ENCODE data around the gene HOXB2.

Gene HOXB2

GRCh38 chr17:48559840-48560817, 15.2 kb upstream of the HOXB2 start (continued):
- TF ChIP-seq, protein P1, sequence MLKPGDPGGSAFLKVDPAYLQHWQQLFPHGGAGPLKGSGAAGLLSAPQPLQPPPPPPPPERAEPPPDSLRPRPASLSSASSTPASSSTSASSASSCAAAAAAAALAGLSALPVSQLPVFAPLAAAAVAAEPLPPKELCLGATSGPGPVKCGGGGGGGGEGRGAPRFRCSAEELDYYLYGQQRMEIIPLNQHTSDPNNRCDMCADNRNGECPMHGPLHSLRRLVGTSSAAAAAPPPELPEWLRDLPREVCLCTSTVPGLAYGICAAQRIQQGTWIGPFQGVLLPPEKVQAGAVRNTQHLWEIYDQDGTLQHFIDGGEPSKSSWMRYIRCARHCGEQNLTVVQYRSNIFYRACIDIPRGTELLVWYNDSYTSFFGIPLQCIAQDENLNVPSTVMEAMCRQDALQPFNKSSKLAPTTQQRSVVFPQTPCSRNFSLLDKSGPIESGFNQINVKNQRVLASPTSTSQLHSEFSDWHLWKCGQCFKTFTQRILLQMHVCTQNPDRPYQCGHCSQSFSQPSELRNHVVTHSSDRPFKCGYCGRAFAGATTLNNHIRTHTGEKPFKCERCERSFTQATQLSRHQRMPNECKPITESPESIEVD (tag by site-specific recombination; IDR thresholded peaks at IDR 0.05) = no peak

DNA sequence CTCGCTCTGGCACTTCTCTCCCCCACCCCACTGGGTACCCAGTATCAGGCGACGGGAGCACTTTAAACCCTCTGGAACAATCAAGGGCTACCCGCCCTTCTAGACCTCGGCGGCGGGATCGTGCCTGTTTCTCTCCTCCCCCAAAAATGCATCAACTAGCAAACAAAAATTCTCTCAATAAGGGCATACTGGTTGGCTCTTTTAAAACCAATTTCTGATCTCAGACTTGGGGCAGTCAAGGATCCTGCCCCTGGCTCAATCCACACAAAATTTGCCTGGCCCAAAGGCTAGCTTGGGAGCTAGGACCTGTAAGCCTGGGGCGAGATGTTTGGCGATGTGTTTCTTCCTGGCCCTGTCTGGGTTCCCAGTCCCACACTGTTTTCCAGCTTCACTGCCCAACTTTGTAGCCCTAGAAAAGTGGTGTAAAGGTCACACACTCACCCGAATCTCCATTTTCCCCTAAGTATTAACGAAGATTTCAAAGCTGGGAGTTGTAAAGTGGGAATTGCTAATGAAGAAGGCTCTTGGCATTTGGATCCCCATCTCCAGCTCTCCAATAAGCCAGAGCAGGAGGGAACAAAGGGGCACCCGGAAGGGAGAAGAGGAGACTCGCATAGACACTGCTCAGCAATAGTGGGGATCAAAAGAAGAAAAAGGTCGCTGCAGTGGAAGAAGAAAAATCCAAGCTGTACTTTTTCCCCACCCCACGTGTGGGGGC, 14.4 kb upstream of the HOXB2 start:
- H3K36me3 ChIP-seq (ENCODE audit: control insufficient read depth in 2 of 2, insufficient read depth in 1 of 2, low read length in 2 of 2) = peaks cover 13 to 45% of the 10 kb centered on the region in 2 experiments
- H3K4me3 ChIP-seq (ENCODE audit: low read depth, low read length) = no peak overlapping the region
- ChIA-PET CTCF (interaction anchor here (0.9 to 1.2 kb wide), 3 partner anchors 67 to 251 kb away, joined by 3 read pairs; no protein-coding TSS in a partner anchor), POLR2A (interaction anchor here (0.6 to 1.0 kb wide), 4 partner anchors 13 to 31 kb away, joined by 3 to 5 read pairs (median 4); no protein-coding TSS in a partner anchor)
- TF ChIP-seq ZNF501 (tag by site-specific recombination; IDR thresholded peaks at IDR 0.05) (no peak), ZNF157 (tag by site-specific recombination; IDR thresholded peaks at IDR 0.05) (no peak), ZNF10 (tag by site-specific recombination; IDR thresholded peaks at IDR 0.05) (peak; percentile 93), SALL2 (tag by site-specific recombination; IDR thresholded peaks at IDR 0.05; ENCODE audit: borderline replicate concordance) (no peak), KLF16 (tag by site-specific recombination; IDR thresholded peaks at IDR 0.05) (no peak), MZF1 (tag by site-specific recombination; IDR thresholded peaks at IDR 0.05; ENCODE audit: borderline replicate concordance) (no peak), ZNF184 (tag by site-specific recombination; IDR thresholded peaks at IDR 0.05) (no peak)
- TF ChIP-seq, protein P2, sequence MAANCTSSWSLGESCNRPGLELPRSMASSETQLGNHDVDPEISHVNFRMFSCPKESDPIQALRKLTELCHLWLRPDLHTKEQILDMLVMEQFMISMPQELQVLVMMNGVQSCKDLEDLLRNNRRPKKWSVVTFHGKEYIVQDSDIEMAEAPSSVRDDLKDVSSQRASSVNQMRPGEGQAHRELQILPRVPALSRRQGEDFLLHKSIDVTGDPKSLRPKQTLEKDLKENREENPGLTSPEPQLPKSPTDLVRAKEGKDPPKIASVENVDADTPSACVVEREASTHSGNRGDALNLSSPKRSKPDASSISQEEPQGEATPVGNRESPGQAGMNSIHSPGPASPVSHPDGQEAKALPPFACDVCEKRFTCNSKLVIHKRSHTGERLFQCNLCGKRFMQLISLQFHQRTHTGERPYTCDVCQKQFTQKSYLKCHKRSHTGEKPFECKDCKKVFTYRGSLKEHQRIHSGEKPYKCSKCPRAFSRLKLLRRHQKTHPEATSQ (tag by site-specific recombination; IDR thresholded peaks at IDR 0.05) = no peak
- H3K4me1 ChIP-seq (ENCODE audit: control insufficient read depth, insufficient read depth, low read length) = peaks cover 85% of the 10 kb centered on the region
- H3K9me3 ChIP-seq (ENCODE audit: control insufficient read depth, insufficient read depth, low read depth, low read length) = no peaks in the 10 kb centered on the region
- peak overlapping the region; percentile 8; the same call in 1 of the 2 replicates for H3K27ac ChIP-seq (ENCODE audit: extremely low read depth, low read depth, low read length)

DNA sequence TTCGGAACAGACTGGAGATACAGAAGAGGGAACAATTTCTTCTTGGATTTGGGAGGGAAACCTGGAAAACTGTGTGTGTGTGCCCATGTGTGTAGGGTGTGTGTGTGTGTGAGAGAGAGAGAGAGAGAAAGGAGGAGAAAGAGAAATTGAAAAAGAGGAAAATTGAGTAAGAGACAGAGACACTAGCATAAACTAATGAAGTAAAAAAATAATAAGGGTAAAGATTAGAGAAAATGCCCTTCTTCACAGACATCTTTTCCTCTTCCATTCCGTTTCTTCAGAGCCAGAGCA, 13.9 kb upstream of the HOXB2 start:
- peaks cover 13 to 50% of the 10 kb centered on the region in 2 experiments for H3K36me3 ChIP-seq (ENCODE audit: control insufficient read depth in 2 of 2, insufficient read depth in 1 of 2, low read length in 2 of 2)
- H3K27ac ChIP-seq (ENCODE audit: extremely low read depth, low read depth, low read length) = peak overlapping the region; percentile 97; the same call in 1 of the 2 replicates
- CTCF ChIA-PET = no interaction called here
- TF ChIP-seq ZBTB20 (tag by site-specific recombination; IDR thresholded peaks at IDR 0.05) (peak; percentile 58), PRDM1 (tag by site-specific recombination; IDR thresholded peaks at IDR 0.05) (peak; percentile 88), ELK4 (IDR thresholded peaks at IDR 0.05; ENCODE audit: borderline replicate concordance, low read depth, low read length) (no peak), ZNF366 (tag by site-specific recombination; conservative IDR thresholded peaks at IDR 0.05) (peak; percentile 59)
- TF ChIP-seq, protein P3, sequence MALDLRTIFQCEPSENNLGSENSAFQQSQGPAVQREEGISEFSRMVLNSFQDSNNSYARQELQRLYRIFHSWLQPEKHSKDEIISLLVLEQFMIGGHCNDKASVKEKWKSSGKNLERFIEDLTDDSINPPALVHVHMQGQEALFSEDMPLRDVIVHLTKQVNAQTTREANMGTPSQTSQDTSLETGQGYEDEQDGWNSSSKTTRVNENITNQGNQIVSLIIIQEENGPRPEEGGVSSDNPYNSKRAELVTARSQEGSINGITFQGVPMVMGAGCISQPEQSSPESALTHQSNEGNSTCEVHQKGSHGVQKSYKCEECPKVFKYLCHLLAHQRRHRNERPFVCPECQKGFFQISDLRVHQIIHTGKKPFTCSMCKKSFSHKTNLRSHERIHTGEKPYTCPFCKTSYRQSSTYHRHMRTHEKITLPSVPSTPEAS (tag by site-specific recombination; IDR thresholded peaks at IDR 0.05) = peak; percentile 72; the same call in 1 of the 2 replicates
- POLR2A ChIA-PET = interaction anchor here (0.6 to 1.0 kb wide), 2 partner anchors 19 to 30 kb away, joined by 3 to 5 read pairs; no protein-coding TSS in a partner anchor
- H3K9me3 ChIP-seq (ENCODE audit: control insufficient read depth, insufficient read depth, low read depth, low read length) = no peaks in the 10 kb centered on the region
- H3K4me3 ChIP-seq (ENCODE audit: low read depth, low read length) = no peak overlapping the region
- H3K4me1 ChIP-seq (ENCODE audit: control insufficient read depth, insufficient read depth, low read length) = peaks cover 88% of the 10 kb centered on the region
